HEK293 (cell line): ENCODE results near the gene PTTG1.

Source experiments
- CTCF ChIA-PET: fragments of 350-600 bp; formaldehyde crosslinking; extraction: SDS; loops from one replicate; lab custom pipeline; 2021; ENCODE audit warnings: antibody characterized with exemption; lab: Yijun Ruan, JAX
- POLR2A ChIA-PET: fragments of 300-600 bp; formaldehyde crosslinking; extraction: SDS; loops from one replicate; lab custom pipeline; 2020; ENCODE audit warnings: antibody characterized with exemption, inconsistent platforms; lab: Yijun Ruan, JAX
- H3K27ac ChIP-seq: fragments of 200-500 bp; sonication (Bioruptor generic); 2 replicates; pipeline ENCODE4 v1.5.1; 2014; ENCODE audit warnings: low read depth, low read length, control low read depth, inconsistent platforms; ENCODE audit errors: extremely low read depth
- H3K36me3 ChIP-seq, 2 experiments: fragments of 200-500 bp in 1 of 2; sonication (Bioruptor generic) in 1 of 2; 1 replicate in 1 of 2; 2 replicates in 1 of 2; pipeline ENCODE4 v1.5.1; 2014 to 2017; ENCODE audit warnings: inconsistent platforms in 2 of 2, low read length in 2 of 2; ENCODE audit not compliant: control insufficient read depth in 2 of 2, insufficient read depth in 1 of 2
- H3K4me1 ChIP-seq: fragments of 200-500 bp; sonication (Bioruptor generic); 2 replicates; pipeline ENCODE4 v1.5.1; 2014; ENCODE audit warnings: mild to moderate bottlenecking, low read length, inconsistent platforms; ENCODE audit not compliant: control insufficient read depth, insufficient read depth
- H3K4me3 ChIP-seq: 2 replicates; pipeline ENCODE4 v1.5.1; 2011; ENCODE audit warnings: low read depth, mild to moderate bottlenecking, control low read depth, low read length, moderate library complexity
- H3K9me3 ChIP-seq: fragments of 200-500 bp; sonication (Bioruptor generic); 2 replicates; pipeline ENCODE4 v1.5.1; 2014; ENCODE audit warnings: low read depth, low read length, inconsistent platforms; ENCODE audit not compliant: control insufficient read depth, insufficient read depth
- ATF2 ChIP-seq: fragments of 450-650 bp; formaldehyde crosslinking; IDR thresholded peaks from 2 replicates; pipeline ENCODE4 v1.5.1; 2016; ENCODE audit warnings: missing biosample characterization, missing genetic modification characterization, low read depth
- GLI2 ChIP-seq: fragments of 450-650 bp; formaldehyde crosslinking; IDR thresholded peaks from 2 replicates; pipeline ENCODE4; 2017; ENCODE audit warnings: missing biosample characterization, missing genetic modification characterization, low read depth, borderline replicate concordance
- HOXD13 ChIP-seq: sonication (generic); formaldehyde crosslinking; IDR thresholded peaks from 2 replicates; pipeline ENCODE4 v1.8.0; 2022; ENCODE audit warnings: missing genetic modification reagents, borderline replicate concordance
- PRDM1 ChIP-seq: fragments of 450-650 bp; formaldehyde crosslinking; IDR thresholded peaks from 2 replicates; pipeline ENCODE4; 2016; ENCODE audit warnings: missing biosample characterization, missing genetic modification characterization
- SETDB1 ChIP-seq: IDR thresholded peaks from one replicate; pipeline ENCODE4 v1.6.1; 2017; ENCODE audit warnings: mild to moderate bottlenecking, low read length, moderate library complexity, mixed read lengths; ENCODE audit not compliant: insufficient read length
- WT1 ChIP-seq: fragments of 450-650 bp; formaldehyde crosslinking; IDR thresholded peaks from 2 replicates; pipeline ENCODE4 v1.5.1; 2016; ENCODE audit warnings: missing biosample characterization, missing genetic modification characterization
- YY2 ChIP-seq: fragments of 450-650 bp; formaldehyde crosslinking; IDR thresholded peaks from 2 replicates; pipeline ENCODE4 v1.5.1; 2016; ENCODE audit warnings: missing biosample characterization, missing genetic modification characterization
- ZNF18 ChIP-seq: fragments of 450-650 bp; formaldehyde crosslinking; IDR thresholded peaks from 2 replicates; pipeline ENCODE4 v1.5.1; 2016; ENCODE audit warnings: missing biosample characterization, missing genetic modification characterization
- ZNF214 ChIP-seq: fragments of 450-650 bp; formaldehyde crosslinking; IDR thresholded peaks from 2 replicates; pipeline ENCODE4 v1.5.1; 2017; ENCODE audit warnings: missing biosample characterization, mild to moderate bottlenecking, missing genetic modification characterization, borderline replicate concordance
- ZNF510 ChIP-seq: fragments of 450-650 bp; formaldehyde crosslinking; IDR thresholded peaks from 2 replicates; pipeline ENCODE4 v1.5.1; 2018; ENCODE audit warnings: mild to moderate bottlenecking, missing genetic modification characterization, missing biosample characterization; ENCODE audit not compliant: insufficient replicate concordance
- ZNF530 ChIP-seq: fragments of 450-650 bp; formaldehyde crosslinking; IDR thresholded peaks from 2 replicates; pipeline ENCODE4 v1.5.1; 2016; ENCODE audit warnings: low read depth, missing biosample characterization, missing genetic modification characterization
- ZNF596 ChIP-seq: fragments of 450-650 bp; IDR thresholded peaks from 2 replicates; pipeline ENCODE4 v1.5.0; 2018; ENCODE audit warnings: missing biosample characterization, mild to moderate bottlenecking, missing genetic modification characterization, moderate library complexity
- ZNF610 ChIP-seq: fragments of 450-650 bp; formaldehyde crosslinking; IDR thresholded peaks from 2 replicates; pipeline ENCODE4 v1.5.1; 2016; ENCODE audit warnings: missing biosample characterization, missing genetic modification characterization, borderline replicate concordance
- ZNF621 ChIP-seq: fragments of 450-650 bp; formaldehyde crosslinking; IDR thresholded peaks from 2 replicates; pipeline ENCODE4 v1.5.1; 2017; ENCODE audit warnings: missing biosample characterization, missing genetic modification characterization
- ZNF654 ChIP-seq: fragments of 450-650 bp; formaldehyde crosslinking; IDR thresholded peaks from 2 replicates; pipeline ENCODE4 v1.5.1; 2016; ENCODE audit warnings: low read depth, missing biosample characterization, missing genetic modification characterization
- ZNF660 ChIP-seq: fragments of 450-650 bp; IDR thresholded peaks from 2 replicates; pipeline ENCODE4 v1.5.1; 2018; ENCODE audit warnings: missing biosample characterization, mild to moderate bottlenecking, missing genetic modification characterization
- ZNF670 ChIP-seq: fragments of 450-650 bp; formaldehyde crosslinking; IDR thresholded peaks from 2 replicates; pipeline ENCODE4 v1.5.1; 2016; ENCODE audit warnings: missing biosample characterization, missing genetic modification characterization, low read depth
- ZNF704 ChIP-seq: fragments of 450-650 bp; formaldehyde crosslinking; IDR thresholded peaks from 2 replicates; pipeline ENCODE4 v1.5.1; 2016; ENCODE audit warnings: missing biosample characterization, missing genetic modification characterization
- ZSCAN30 ChIP-seq: fragments of 450-650 bp; IDR thresholded peaks from 2 replicates; pipeline ENCODE4 v1.5.1; 2018; ENCODE audit warnings: missing biosample characterization, mild to moderate bottlenecking, missing genetic modification characterization, moderate library complexity

The PTTG1 gene

GRCh38 chr5:160385496-160385895 lies 36.2 kb upstream of the PTTG1 start:
- H3K9me3 ChIP-seq: no peaks in the 10 kb centered on the region
- no peaks in the 10 kb centered on the region for H3K4me1 ChIP-seq
- POLR2A ChIA-PET: no interaction called here
- no peak overlapping the region for H3K4me3 ChIP-seq
- CTCF ChIA-PET: no interaction called here
- H3K27ac ChIP-seq: no peak overlapping the region
- no peak for TF ChIP-seq HOXD13 (CRISPR knock-in tag)
- TF ChIP-seq, all 188 proteins: peak for 0
- H3K36me3 ChIP-seq: no peaks in the 10 kb centered on the region

- peak; percentile 78 for TF ChIP-seq SETDB1
- TF ChIP-seq YY2: no peak
- H3K9me3 ChIP-seq: no peaks in the 10 kb centered on the region
- ChIA-PET POLR2A (no interaction called here), CTCF (interaction anchor here (0.6 to 1.2 kb wide), 3 partner anchors 11 to 209 kb away, joined by 3 to 4 read pairs (median 3); no protein-coding TSS in a partner anchor)
- H3K36me3 ChIP-seq: no peaks in the 10 kb centered on the region
- no peak overlapping the region for H3K4me3 ChIP-seq
- no peaks in the 10 kb centered on the region for H3K4me1 ChIP-seq
- no peak overlapping the region for H3K27ac ChIP-seq
Observed at GRCh38 chr5:160387445-160387844, 34.2 kb upstream of the PTTG1 start.

- ChIA-PET POLR2A (interaction anchor here (0.7 to 1.7 kb wide), 3 partner anchors 9 to 1934 kb away, joined by 3 to 18 read pairs (median 6); partner anchors contain the start of gene FAM200C), CTCF (interaction anchor here (0.6 to 3.1 kb wide), 28 partner anchors 10 to 1572 kb away, joined by 3 to 17 read pairs (median 3); partner anchors contain the start of genes C1QTNF2 and FAM200C)
- H3K36me3 ChIP-seq: peaks cover 0 to 12% of the 10 kb centered on the region in 2 experiments; a peak in 2 of 3 replicates
- TF ChIP-seq ZNF660 (tag by site-specific recombination): peak; percentile 29; the same call in 1 of the 2 replicates
- peak; percentile 26; the same call in 1 of the 2 replicates for TF ChIP-seq ZNF654 (tag by site-specific recombination)
- no peak for TF ChIP-seq ZNF596
- H3K4me1 ChIP-seq: no peaks in the 10 kb centered on the region
- H3K4me3 ChIP-seq: no peak overlapping the region
- H3K9me3 ChIP-seq: no peaks in the 10 kb centered on the region
- H3K27ac ChIP-seq: no peak overlapping the region
Observed at GRCh38 chr5:160390787-160391696, 30.6 kb upstream of the PTTG1 start.

- peaks cover 5% of the 10 kb centered on the region for H3K4me1 ChIP-seq
- CTCF ChIA-PET: interaction anchor here (1.1 to 3.7 kb wide), 2 partner anchors 18 to 373 kb away, joined by 3 to 21 read pairs; no protein-coding TSS in a partner anchor
- no peak for TF ChIP-seq ATF2 (tag by site-specific recombination)
- TF ChIP-seq ZNF704 (tag by site-specific recombination): no peak
- TF ChIP-seq ZNF610 (tag by site-specific recombination): no peak
- TF ChIP-seq ZNF214 (tag by site-specific recombination): no peak
- no peak for TF ChIP-seq PRDM1
- TF ChIP-seq ZNF18: no peak
- TF ChIP-seq ZSCAN30: no peak
- TF ChIP-seq WT1 (tag by site-specific recombination): no peak
- TF ChIP-seq ZNF510: no peak
- TF ChIP-seq ZNF621 (tag by site-specific recombination): no peak
- TF ChIP-seq GLI2 (tag by site-specific recombination): no peak
- TF ChIP-seq ZNF670 (tag by site-specific recombination): no peak
- TF ChIP-seq ZNF530 (tag by site-specific recombination): no peak
Observed at GRCh38 chr5:160395111-160395510, 26.5 kb upstream of the PTTG1 start.

More at GRCh38 chr5:160395111-160395510, 26.5 kb upstream of the PTTG1 start:
- H3K36me3 ChIP-seq: peaks cover 0 to 15% of the 10 kb centered on the region in 2 experiments
- H3K9me3 ChIP-seq: no peaks in the 10 kb centered on the region
- POLR2A ChIA-PET: no interaction called here
- no peak overlapping the region for H3K4me3 ChIP-seq
- no peak overlapping the region for H3K27ac ChIP-seq
